NCI-H1436 (cell line): Measurements from ENCODE around the gene EIF2D.

Source experiments
- DNase-seq: peaks from one replicate; lab custom pipeline; 2025; lab: John Stamatoyannopoulos, UW

The EIF2D gene

GRCh38 chr1:206547104-206547503 is 65.2 kb downstream of the EIF2D start:
- no peak for DNase-seq

- DNase-seq: no peak
Observed at GRCh38 chr1:206545351-206545750, 66.9 kb downstream of the EIF2D start.

GRCh38 chr1:206544562-206545257 is 67.6 kb downstream of the EIF2D start:
- DNase-seq: peak; percentile 78
